Stimulated activated CD4-positive, alpha-beta T cell treated with anti-CD3 and anti-CD28 coated beads, Interleukin-4, amount 100 ng/mL, for 24 hours (primary cell): ENCODE data around the gene TDRD10.
A peak's percentile ranks its signal among the peaks of the same experiment; 100 is the strongest.

Source experiments
- DNase-seq: peaks from one replicate; pipeline ENCODE4 v3.0.0-alpha.2; 2020

TDRD10 gene

GRCh38 chr1:154502066-154502743 is at the start of gene TDRD10, which contains the start of gene SHE:
TSS of gene TDRD10 (plus strand) at chr1:154502219. CDS start at chr1:154506904, 4,685 bp downstream.
TSS of gene SHE (minus strand) at chr1:154502412. CDS start at chr1:154502026, 386 bp downstream.
- DNase-seq, result no peak

DNA sequence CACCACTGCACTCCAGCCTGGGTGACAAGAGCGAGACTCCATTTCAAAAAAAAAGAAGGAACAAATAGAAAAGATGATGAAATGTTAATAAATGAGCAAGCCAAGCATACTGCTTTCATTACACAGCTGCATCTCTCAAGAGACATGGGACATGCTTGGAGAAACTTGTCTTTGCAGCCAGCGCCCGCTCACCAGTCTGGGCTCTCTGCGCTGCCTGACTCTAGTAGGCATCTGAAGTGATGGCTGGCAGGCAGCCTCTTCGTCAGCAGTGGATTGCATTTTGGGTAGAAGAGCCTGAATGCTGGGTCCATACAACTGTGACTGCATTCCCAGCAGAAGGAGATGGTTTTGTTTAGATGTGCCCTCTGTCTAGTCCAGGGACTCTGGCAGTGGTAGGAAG is 48.9 kb upstream of the TDRD10 start:
- DNase-seq, result no peak

DNA sequence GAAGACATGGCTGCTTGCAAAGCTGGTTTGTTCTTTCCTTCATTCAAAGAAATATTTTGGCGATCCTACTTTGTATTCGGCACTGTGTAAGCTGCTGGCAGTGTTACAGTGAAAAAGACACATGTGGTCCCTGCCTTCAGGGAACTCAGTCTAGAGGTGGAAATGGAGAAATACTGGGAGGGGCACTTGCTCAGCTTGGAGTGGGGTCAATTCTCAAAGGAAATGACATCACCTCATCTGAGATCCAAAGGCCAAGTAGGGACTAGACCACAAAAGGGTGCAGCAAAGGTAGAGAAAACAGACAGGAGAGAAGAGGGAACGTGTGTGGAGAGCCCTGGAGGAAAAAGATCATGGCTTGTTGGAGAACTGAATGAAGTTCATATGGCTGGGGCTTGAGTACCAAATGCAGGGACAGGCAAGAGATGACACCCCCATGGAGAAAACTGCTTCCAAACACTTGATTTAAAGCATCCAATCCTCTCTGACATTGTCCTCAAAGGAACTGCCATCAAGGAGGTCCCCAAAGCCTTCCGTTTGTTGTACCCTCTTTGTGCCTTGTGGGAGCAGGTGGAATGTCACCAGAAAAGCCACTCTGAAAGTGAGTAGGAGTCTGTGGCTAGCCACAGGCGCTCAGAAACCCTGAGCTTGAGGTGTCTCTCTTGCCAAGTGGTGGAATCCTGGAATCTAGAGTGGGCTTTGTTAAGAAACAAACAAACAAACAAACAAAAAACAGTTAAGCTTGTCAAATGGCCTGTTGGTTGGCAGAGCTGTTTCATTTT is 48.3 kb upstream of the TDRD10 start:
- no peak for DNase-seq

DNA sequence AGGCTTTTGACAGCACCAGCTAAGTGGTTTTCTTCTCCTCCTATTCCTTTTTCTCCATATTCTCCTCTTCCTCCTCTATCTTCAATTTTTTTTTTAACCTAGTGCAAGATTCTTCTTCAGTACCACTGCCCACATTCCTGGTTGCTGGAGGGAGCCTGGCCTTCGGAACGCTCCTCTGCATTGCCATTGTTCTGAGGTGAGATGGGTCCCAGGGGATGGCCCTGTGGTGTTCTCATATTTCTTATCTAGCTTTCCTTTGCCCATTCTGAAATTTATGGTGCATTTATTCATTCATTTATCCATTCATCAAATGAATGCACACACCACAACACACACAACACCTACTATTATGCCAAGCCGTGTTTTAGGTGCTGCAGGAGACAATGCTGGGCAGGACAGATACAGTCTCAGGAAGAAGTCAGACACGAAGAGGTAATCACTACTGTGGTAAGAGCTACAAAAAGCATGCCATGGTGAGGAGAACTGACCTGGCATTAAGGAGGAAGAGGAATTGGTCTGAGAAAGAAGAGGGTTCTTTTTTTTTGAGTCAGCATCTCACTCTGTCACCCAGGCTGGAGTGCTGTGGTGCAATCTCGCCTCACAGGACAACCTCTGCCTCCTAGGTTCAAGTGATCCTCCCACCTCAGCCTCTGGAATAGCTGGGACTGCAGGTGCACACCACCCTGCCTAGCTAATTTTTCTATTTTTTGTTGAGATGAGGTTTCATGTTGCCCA is 47.5 kb upstream of the TDRD10 start:
- DNase-seq, result no peak

- DNase-seq, result no peak
Measured at GRCh38 chr1:154456631-154457030, 45.4 kb upstream of the TDRD10 start.

DNA sequence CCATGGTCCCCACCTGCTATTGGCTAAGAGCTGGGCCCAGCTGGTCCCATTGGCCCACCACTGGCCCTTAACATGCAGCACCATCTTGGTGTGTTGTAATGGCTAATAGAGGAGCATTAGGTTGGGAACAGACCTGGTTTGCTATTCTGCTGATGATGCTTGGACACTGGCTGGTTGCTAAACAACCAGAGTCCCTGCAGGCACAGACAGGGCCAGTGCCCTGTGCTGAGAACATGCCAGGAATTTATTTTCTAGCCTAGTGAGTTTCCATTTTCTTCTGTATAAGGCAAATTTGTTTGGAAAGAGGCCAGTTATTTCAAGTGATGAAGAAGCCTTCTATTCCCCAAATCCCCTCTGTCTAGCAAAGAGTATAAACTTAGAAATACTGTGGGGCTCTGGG is 42.9 kb upstream of the TDRD10 start:
- no peak for DNase-seq

DNA sequence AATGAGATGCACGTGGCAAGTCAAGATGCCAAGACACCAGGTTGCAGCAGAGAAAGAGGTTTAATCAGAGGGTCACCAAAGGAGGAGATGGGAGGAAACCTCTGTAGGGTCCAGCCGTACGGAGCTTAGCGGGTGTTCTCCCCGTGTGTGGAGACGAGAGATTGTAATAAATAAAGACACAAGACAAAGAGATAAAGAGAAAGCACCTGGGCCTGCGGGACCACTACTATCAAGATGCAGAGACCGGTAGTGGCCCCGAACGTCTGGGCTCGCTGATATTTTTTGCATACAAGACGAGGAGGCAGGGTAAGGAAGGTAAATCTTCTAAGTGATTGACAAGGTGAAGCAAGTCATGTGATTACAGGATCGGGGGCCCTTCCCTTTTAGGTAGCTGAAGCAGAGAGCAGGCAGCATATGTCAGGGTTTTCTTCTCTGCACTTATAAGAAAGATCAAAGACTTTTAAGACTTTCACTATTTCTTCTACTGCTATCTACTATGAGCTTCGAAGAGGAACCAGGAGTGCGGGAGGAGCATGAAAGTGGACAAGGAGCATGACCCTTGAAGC is 41.2 kb upstream of the TDRD10 start:
- no peak for DNase-seq

DNA sequence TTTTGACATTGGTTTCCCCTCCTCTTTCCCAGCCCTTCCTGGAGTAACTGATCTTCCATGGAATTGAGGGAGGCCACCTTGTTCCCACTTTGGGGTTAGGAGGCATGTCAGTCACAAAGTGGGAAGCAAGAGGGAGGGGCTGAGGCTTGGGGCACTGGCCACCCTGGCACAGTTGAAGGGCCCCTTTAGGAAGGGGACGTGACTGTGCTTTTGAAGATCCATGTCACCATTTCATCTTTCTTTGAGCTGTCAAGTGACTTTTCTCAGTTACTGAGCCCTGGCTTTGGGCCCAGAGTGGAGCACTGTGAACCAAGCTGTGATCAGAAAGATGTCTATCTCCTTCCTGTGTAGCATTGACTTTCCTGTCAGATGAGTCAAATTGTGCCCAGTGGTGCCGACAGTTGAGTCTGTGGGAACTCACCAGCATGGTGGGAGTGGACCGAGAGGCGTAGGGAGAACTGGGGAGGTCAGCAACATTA is 38.5 kb upstream of the TDRD10 start:
- peak; percentile 66 for DNase-seq

DNA sequence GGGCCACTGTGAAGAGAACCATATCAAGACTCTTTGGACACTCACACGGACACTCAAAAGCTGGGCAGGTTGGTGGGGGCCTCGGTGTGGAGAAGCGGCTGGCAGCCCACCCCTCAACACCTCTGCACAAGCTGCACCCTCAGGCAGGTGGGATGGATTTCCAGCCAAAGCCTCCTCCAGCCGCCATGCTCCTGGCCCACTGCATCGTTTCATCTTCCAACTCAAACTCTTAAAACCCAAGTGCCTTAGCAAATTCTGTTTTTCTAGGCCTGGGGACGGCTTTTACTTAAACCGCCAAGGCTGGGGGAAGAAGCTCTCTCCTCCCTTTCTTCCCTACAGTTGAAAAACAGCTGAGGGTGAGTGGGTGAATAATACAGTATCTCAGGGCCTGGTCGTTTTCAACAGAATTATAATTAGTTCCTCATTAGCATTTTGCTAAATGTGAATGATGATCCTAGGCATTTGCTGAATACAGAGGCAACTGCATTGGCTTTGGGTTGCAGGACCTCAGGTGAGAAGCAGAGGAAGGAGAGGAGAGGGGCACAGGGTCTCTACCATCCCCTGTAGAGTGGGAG is 36.3 kb upstream of the TDRD10 start:
- DNase-seq, result no peak

- no peak for DNase-seq
Measured at GRCh38 chr1:154466206-154466605, 35.8 kb upstream of the TDRD10 start.

- no peak for DNase-seq
Measured at GRCh38 chr1:154466921-154467417, 35.0 kb upstream of the TDRD10 start.

GRCh38 chr1:154467434-154468102 is 34.5 kb upstream of the TDRD10 start:
- DNase-seq, result peak; percentile 24

DNA sequence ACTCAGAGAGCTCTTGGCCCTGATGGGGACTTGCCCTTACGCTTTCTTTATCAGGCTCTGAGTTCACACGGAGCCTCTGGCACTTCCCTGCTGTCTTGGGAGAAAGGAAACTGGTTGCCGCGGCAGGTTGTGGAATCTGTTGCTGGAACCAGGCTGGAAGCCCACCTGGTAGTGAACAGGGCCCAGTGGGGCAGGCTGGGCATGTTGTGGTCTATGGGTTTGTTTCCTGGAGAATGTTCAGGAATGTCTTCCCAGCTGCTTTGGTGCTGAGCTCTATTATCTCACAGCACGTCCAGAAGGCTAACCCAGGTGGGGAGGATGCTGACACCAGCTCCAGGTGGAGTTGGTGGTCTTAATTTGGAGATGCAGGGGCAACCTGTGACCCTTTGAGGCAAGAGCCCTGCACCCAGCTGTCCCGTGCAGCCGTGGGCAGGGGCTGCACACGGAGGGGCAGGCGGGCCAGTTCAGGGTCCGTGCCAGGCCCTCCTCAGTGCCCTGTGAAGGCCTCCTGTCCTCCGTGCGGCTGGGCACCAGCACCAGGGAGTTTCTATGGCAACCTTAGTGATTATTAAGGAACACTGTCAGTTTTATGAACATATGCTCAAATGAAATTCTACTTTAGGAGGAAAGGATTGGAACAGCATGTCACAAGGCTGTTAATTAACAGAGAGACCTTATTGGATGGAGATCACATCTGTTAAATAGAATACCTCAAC is 33.3 kb upstream of the TDRD10 start:
- DNase-seq, result no peak

GRCh38 chr1:154469844-154470560 is 32.0 kb upstream of the TDRD10 start:
- no peak for DNase-seq

GRCh38 chr1:154471304-154471703 is 30.7 kb upstream of the TDRD10 start:
- DNase-seq, result no peak

- DNase-seq, result no peak
Measured at GRCh38 chr1:154474802-154475201, 27.2 kb upstream of the TDRD10 start.

- no peak for DNase-seq
Measured at GRCh38 chr1:154476791-154477190, 25.2 kb upstream of the TDRD10 start.

- no peak for DNase-seq
Measured at GRCh38 chr1:154478013-154478412, 24.0 kb upstream of the TDRD10 start.

DNA sequence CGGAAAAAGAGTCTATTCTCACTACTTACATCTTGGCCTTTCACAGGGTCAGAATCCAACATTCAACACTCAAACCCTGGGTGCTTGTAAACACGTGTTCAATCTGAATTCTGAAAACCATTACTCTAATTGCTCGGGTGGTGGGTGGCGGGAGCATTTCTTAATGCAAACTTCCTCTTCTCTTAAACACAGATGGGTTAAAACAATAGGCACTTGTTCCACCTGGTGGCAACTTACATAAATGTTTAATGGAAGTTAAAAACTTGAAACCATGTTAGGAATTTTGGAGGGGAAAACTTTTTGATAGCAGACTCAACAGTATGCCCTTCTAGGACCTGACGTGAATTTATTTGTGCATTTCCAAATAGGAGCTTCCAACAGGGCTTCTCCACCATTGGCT is 23.4 kb upstream of the TDRD10 start:
- DNase-seq, result peak; percentile 38

DNA sequence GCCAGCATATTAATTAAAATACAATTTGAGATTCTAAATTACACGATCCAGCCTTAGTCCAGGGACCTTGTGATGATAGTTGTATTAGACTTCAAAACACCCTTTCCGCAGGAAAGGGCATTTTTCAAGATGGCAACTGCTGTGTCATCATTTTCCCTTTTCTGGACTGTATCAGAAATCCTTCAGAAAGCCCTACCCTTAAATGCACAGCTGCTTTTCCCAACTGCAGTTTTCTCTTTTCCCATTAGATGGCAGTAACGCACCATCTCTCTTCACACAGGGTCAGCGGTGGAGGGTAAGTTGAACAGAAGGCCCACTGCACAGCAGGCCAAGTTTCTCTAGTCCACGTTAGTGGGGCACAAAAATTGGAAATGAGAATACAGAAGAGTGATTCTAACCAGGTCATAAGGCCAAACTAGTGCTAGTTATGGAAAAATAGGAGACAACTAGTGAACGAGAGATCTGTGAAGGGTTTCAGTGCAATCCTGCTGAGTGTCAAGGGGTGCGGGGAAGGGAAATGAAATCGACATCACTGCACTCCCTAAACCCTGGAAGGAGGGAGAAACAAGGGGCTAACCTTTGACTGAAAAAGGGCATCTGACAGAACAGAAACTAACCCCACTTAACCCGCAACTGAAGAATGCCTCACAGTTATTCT is 22.1 kb upstream of the TDRD10 start:
- DNase-seq, result peak; percentile 72
